Measurements from ENCODE around the gene CCDC30. TPM values are rescaled to one million over a fixed set of nuclear protein-coding genes. Genes with fewer than 3 reads are reported as not detected.

CCDC30 gene
- total RNA-seq, 1 donor from 2014 or later = 0.79 TPM

- peak; percentile 20 for TF ChIP-seq CTCF (IDR thresholded peaks at IDR 0.05; ENCODE audit: insufficient read depth, low read length, severe bottlenecking)
- FAIRE-seq (no peak), DNase-seq (ENCODE audit: low read depth) (peak; percentile 86)
- Histone ChIP-seq H3K4me3 (ENCODE audit: low read depth, low read length) (peak within 1 kb of the TSS; percentile 81), H3K27me3 (ENCODE audit: control insufficient read depth, insufficient read depth, low read length) (no peaks in the 10 kb centered on the region), H3K36me3 (ENCODE audit: control insufficient read depth, insufficient read depth, low read length) (peaks cover 4% of the 10 kb centered on the region)
These were observed 195.1 kb downstream of the CCDC30 start, which contains the start of gene PPIH for GRCh38 chr1:42657981-42658876. Gene PPIH (plus strand): TSS chr1:42658423. CDS start chr1:42658447, 24 bp downstream.

DNA sequence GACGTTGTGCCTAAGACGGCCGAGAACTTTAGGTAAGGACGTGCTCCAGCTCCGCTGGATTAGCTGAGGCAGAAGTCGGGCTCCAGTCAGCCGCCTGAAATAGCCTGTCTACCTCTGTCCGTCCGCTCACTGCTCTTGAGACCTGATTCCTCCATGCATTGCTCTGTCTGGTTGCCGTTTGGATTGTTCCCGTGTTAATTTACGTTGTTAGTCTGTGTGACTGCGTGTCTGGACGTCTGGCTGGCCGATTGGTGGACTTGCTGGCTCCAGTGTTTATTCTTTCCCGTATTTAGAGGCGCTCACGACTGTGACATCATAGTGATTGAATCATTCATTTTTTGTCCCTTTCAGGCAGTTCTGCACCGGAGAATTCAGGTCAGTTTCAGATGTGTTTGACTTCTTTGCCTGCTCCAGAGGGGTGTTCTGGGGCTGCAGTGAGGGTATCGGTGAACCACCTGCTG lies 195.8 kb downstream of the CCDC30 start:
- Histone ChIP-seq H3K36me3 (ENCODE audit: control insufficient read depth, insufficient read depth, low read length) (peaks cover 5% of the 10 kb centered on the region), H3K27me3 (ENCODE audit: control insufficient read depth, insufficient read depth, low read length) (no peaks in the 10 kb centered on the region), H3K4me3 (ENCODE audit: low read depth, low read length) (peak overlapping the region; percentile 81)
- FAIRE-seq (no peak), DNase-seq (ENCODE audit: low read depth) (peak; percentile 29)
- TF ChIP-seq CTCF (IDR thresholded peaks at IDR 0.05; ENCODE audit: insufficient read depth, low read length, severe bottlenecking) = no peak

- TF ChIP-seq CTCF (IDR thresholded peaks at IDR 0.05; ENCODE audit: insufficient read depth, low read length, severe bottlenecking) = no peak
These were observed 197.9 kb downstream of the CCDC30 start for GRCh38 chr1:42660907-42661500.

DNA sequence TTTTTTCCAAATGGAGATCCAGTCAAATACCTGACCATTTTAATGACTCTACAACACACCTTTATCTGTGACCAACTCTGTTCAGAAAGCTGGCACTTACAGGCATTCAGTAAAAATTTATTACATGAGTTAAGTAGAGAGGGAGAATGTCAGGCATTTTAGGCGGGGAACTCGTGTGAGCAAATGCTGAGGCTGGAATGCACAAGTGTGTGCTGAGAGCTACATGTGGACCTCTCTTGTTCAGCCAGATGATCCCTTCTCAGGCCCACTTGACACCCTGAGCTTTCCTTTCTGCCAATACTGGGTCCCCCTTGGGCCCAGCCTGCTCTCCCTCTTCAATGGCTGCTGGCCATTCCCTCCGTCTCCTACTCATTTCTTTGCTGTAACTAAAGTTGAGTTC lies 206.8 kb downstream of the CCDC30 start:
- no peak for DNase-seq (ENCODE audit: low read depth)
- Histone ChIP-seq H3K4me3 (ENCODE audit: low read depth, low read length) (no peak overlapping the region), H3K27me3 (ENCODE audit: control insufficient read depth, insufficient read depth, low read length) (no peaks in the 10 kb centered on the region), H3K36me3 (ENCODE audit: control insufficient read depth, insufficient read depth, low read length) (peaks cover 14% of the 10 kb centered on the region)
- no peak for TF ChIP-seq CTCF (IDR thresholded peaks at IDR 0.05; ENCODE audit: insufficient read depth, low read length, severe bottlenecking)
- FAIRE-seq = no peak

More at GRCh38 chr1:42660907-42661500, 197.9 kb downstream of the CCDC30 start:
- Histone ChIP-seq H3K36me3 (ENCODE audit: control insufficient read depth, insufficient read depth, low read length) (peaks cover 8% of the 10 kb centered on the region), H3K27me3 (ENCODE audit: control insufficient read depth, insufficient read depth, low read length) (no peaks in the 10 kb centered on the region), H3K4me3 (ENCODE audit: low read depth, low read length) (no peak overlapping the region)
- FAIRE-seq = no peak
- DNase-seq (ENCODE audit: low read depth) = no peak

- no peak overlapping the region for H3K4me3 ChIP-seq (ENCODE audit: low read depth, low read length)
- FAIRE-seq (no peak), DNase-seq (ENCODE audit: low read depth) (no peak)
- H3K27me3 ChIP-seq (ENCODE audit: control insufficient read depth, insufficient read depth, low read length) = no peaks in the 10 kb centered on the region
- TF ChIP-seq CTCF (IDR thresholded peaks at IDR 0.05; ENCODE audit: insufficient read depth, low read length, severe bottlenecking) = no peak
- peaks cover 14% of the 10 kb centered on the region for H3K36me3 ChIP-seq (ENCODE audit: control insufficient read depth, insufficient read depth, low read length)
These were observed 207.3 kb downstream of the CCDC30 start for GRCh38 chr1:42670425-42670824.
